ENCODE results near the gene PAPPA. TPM values are rescaled to one million over a fixed set of nuclear protein-coding genes. Genes with fewer than 3 reads are reported as not detected.

Gene PAPPA
- total and polyA plus RNA-seq, 9 donors = 0.61 to 5.5 (median 2.6) TPM

DNA sequence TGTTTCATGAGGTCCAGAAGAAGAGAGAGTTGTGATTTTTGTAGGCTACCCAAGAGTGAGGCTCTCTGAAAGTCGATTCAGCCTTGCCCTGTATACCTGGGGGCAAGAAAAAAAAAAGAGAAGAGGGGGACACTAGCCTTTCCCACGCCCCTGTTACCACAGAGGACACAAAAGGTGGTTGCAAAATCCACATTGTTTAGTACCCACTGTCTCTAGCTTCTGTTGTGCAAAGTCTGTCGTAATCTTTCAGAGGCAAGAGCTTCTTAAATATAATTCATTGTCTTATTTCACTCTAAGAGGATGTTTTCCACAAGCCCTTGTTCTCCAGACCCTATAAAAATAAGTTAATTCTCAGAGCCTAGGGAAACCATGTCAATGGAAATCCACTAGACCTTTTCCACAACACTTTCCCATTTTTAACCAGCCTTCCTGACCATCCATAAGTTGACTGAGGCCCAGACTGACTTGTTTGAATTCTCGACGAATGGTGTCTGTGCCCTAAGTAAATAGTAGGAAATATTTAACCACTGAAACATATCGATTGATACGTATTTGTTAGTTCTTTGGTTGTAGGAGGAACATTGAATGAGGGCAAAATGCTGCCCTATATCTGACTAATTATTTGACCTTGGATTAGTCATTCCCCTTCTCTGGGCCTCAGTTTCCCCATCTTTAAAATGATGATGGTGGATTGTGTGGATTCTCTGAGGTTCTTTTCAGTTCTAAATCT is 182.7 kb downstream of the PAPPA start:
- TF ChIP-seq CTCF (IDR thresholded peaks at IDR 0.05) (no peak), POLR2A (IDR thresholded peaks at IDR 0.05) (no peak), EP300 (IDR thresholded peaks at IDR 0.05) (no peak)
- no peaks in the 10 kb centered on the region for H3K27me3 ChIP-seq
- H3K27ac ChIP-seq = no peak overlapping the region
- no peak overlapping the region for H3K4me3 ChIP-seq
- intact Hi-C loops (cut with DNase I) = no loop called here
- H3K36me3 ChIP-seq = no peaks in the 10 kb centered on the region
- no peaks in the 10 kb centered on the region for H3K4me1 ChIP-seq (ENCODE audit: insufficient read depth)
- DNase-seq = no peak
- WGBS, 3 donors = 90 to 92% (median 91%) methylated on average over 7 of the region's 7 CpGs
- H3K9me3 ChIP-seq = no peaks in the 10 kb centered on the region

DNA sequence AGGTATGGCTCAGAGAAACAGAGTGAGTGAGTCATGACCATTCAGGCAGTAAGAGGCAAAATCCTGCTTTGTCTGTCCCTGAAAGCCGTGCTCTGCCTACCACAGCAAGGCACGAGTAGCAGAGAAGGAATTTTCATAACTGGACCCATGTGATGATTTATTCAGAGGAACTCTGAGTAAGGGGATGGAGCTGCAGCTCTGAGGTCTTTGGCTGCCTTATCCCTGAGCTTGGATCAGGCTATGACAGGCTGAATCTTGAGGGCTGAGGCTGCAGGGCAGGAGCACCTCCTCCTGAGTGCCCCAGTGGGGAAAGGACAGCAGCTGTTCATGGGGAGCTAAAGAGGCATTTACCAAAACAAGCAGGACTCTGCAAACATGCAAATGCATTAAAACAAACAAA is 183.4 kb downstream of the PAPPA start:
- no peaks in the 10 kb centered on the region for H3K4me1 ChIP-seq (ENCODE audit: insufficient read depth)
- no peaks in the 10 kb centered on the region for H3K27me3 ChIP-seq
- TF ChIP-seq EP300 (IDR thresholded peaks at IDR 0.05) = no peak
- TF ChIP-seq CTCF (IDR thresholded peaks at IDR 0.05) = no peak
- TF ChIP-seq POLR2A (IDR thresholded peaks at IDR 0.05) = no peak
- intact Hi-C loops (cut with DNase I) = no loop called here
- WGBS, 3 donors = 13 to 27% (median 20%) methylated on average over 2 of the region's 2 CpGs
- no peak overlapping the region for H3K4me3 ChIP-seq
- no peaks in the 10 kb centered on the region for H3K36me3 ChIP-seq
- no peak overlapping the region for H3K27ac ChIP-seq
- DNase-seq = no peak
- no peaks in the 10 kb centered on the region for H3K9me3 ChIP-seq

- Histone ChIP-seq H3K27ac (no peak overlapping the region), H3K4me1 (ENCODE audit: insufficient read depth) (no peaks in the 10 kb centered on the region), H3K9me3 (no peaks in the 10 kb centered on the region), H3K36me3 (no peaks in the 10 kb centered on the region), H3K27me3 (no peaks in the 10 kb centered on the region), H3K4me3 (no peak overlapping the region)
- 9 to 50% (median 22%) methylated on average over 1 of the region's 1 CpG for WGBS, 3 donors
- TF ChIP-seq EP300 (IDR thresholded peaks at IDR 0.05) (no peak), POLR2A (IDR thresholded peaks at IDR 0.05) (no peak), CTCF (IDR thresholded peaks at IDR 0.05) (no peak)
- intact Hi-C loops (cut with DNase I) = no loop called here
- DNase-seq = no peak
These were observed 186.7 kb downstream of the PAPPA start for GRCh38 chr9:116340270-116340669.

- TF ChIP-seq POLR2A (IDR thresholded peaks at IDR 0.05) (no peak), EP300 (IDR thresholded peaks at IDR 0.05) (no peak), CTCF (IDR thresholded peaks at IDR 0.05) (no peak)
- H3K27me3 ChIP-seq = no peaks in the 10 kb centered on the region
- H3K4me1 ChIP-seq (ENCODE audit: insufficient read depth) = no peaks in the 10 kb centered on the region
- H3K4me3 ChIP-seq = no peak overlapping the region
- no peak overlapping the region for H3K27ac ChIP-seq
- intact Hi-C loops (cut with DNase I) = no loop called here
- H3K36me3 ChIP-seq = no peaks in the 10 kb centered on the region
- no peaks in the 10 kb centered on the region for H3K9me3 ChIP-seq
- 97 to 98% (median 97%) methylated on average over 1 of the region's 1 CpG for WGBS, 3 donors
- no peak for DNase-seq
These were observed 188.5 kb downstream of the PAPPA start for GRCh38 chr9:116342061-116342460.
